Lower lobe of right lung (tissue), 2 donors: ENCODE measurements around the gene PLSCR5. TPM values are rescaled to one million over a fixed set of nuclear protein-coding genes. Genes with fewer than 3 reads are reported as not detected.

ENCODE experiments used
- ATAC-seq, 2 donors: fragments of 200-7000 bp; cut with Tn5 transposase; one replicate each; pipeline ENCODE4 v1.9.1; 2020 to 2022; ENCODE audit warnings: mild to moderate bottlenecking in 2 of 2, moderate library complexity in 2 of 2
- DNase-seq: peaks from one replicate; pipeline ENCODE4 v3.0.0-alpha.2; 2020
- H3K27ac ChIP-seq: fragments of 200-600 bp; one replicate; pipeline ENCODE4 v1.8.0; 2022
- H3K27me3 ChIP-seq: fragments of 200-600 bp; one replicate; pipeline ENCODE4 v1.8.0; 2022; ENCODE audit warnings: low read depth
- H3K36me3 ChIP-seq: fragments of 200-600 bp; one replicate; pipeline ENCODE4 v1.8.0; 2022; ENCODE audit warnings: mild to moderate bottlenecking
- H3K4me1 ChIP-seq: fragments of 200-600 bp; one replicate; pipeline ENCODE4 v1.8.0; 2022
- H3K4me3 ChIP-seq: fragments of 200-600 bp; one replicate; pipeline ENCODE4 v1.8.0; 2022; ENCODE audit warnings: mild to moderate bottlenecking
- H3K9me3 ChIP-seq: fragments of 200-600 bp; one replicate; pipeline ENCODE4 v1.8.0; 2022
- CTCF ChIP-seq: fragments of 200-600 bp; IDR thresholded peaks from one replicate; pipeline ENCODE4 v1.8.0; 2022; ENCODE audit warnings: antibody characterized with exemption, mild to moderate bottlenecking
- intact Hi-C: fragments of 100-400 bp; cut with DNase I; formaldehyde crosslinking; loops from one replicate; pipeline ENCODE4 v1.11.0; 2022
- long read RNA-seq: library from polyadenylated mRNA; unstranded; transcript quantifications from one replicate; pipeline ENCODE4 v2.0.0, GENCODE V29; 2021
- total RNA-seq: library from RNA; stranded (reverse); fragmentation: NEBNext Ultra II Directional; extraction: Animal tissue kit (Norgen Biotek cat#: 25700); gene quantifications from one replicate; pipeline ENCODE4 v1.2.1, GENCODE V29; 2021
- donor health status: DM: no; HTN: yes; CAD: no; lungs with severe emphysema.

The PLSCR5 gene, protein sequence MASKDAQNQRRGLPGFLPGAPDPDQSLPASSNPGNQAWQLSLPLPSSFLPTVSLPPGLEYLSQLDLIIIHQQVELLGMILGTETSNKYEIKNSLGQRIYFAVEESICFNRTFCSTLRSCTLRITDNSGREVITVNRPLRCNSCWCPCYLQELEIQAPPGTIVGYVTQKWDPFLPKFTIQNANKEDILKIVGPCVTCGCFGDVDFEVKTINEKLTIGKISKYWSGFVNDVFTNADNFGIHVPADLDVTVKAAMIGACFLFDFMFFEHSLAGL
- not detected for total RNA-seq
- long read RNA-seq: 0 reads

GRCh38 chr3:146605106-146605505 lies at the start of gene PLSCR5:
Gene PLSCR5 (minus strand): TSS chr3:146605346. CDS start chr3:146605212, 134 bp downstream.
- DNase-seq (no peak), ATAC-seq (no peak)
- no peak for TF ChIP-seq CTCF
- Histone ChIP-seq H3K4me3 (no peak within 1 kb of the TSS), H3K4me1 (no peaks in the 10 kb centered on the region), H3K27me3 (no peaks in the 10 kb centered on the region), H3K9me3 (no peaks in the 10 kb centered on the region), H3K27ac (no peak within 1 kb of the TSS), H3K36me3 (no peaks in the 10 kb centered on the region)
- intact Hi-C loops: no loop called here

DNA sequence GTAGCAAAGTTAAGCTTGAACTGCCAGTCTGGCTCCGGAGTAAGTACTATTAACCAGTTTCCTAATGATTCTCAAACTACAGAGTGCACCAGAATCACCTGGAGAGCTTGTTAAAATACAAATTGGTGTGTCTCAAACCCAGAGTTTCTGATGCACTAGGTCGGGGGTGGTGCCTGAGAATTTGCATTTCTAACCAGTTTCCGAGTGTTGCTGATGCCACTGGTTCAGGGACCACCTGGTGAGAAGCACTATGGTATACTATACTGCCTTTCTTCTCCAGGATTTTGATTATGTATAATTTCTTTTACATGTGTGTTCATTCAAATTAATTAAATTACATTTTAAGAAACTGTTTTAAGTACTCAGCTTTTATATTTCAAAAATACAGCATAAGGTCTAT lies 48.8 kb upstream of the PLSCR5 start:
- Histone ChIP-seq H3K4me1 (no peaks in the 10 kb centered on the region), H3K27me3 (no peaks in the 10 kb centered on the region), H3K9me3 (peaks cover under 1% of the 10 kb centered on the region), H3K27ac (no peak overlapping the region), H3K36me3 (no peaks in the 10 kb centered on the region), H3K4me3 (no peak overlapping the region)
- DNase-seq (no peak), ATAC-seq (no peak)
- no peak for TF ChIP-seq CTCF
- intact Hi-C loops: no loop called here

GRCh38 chr3:146650691-146651442 lies 45.7 kb upstream of the PLSCR5 start:
- Histone ChIP-seq H3K36me3 (no peaks in the 10 kb centered on the region), H3K4me1 (no peaks in the 10 kb centered on the region), H3K9me3 (no peaks in the 10 kb centered on the region), H3K4me3 (no peak overlapping the region), H3K27me3 (no peaks in the 10 kb centered on the region), H3K27ac (no peak overlapping the region)
- DNase-seq: no peak
- intact Hi-C loops: no loop called here
- no peak for TF ChIP-seq CTCF
- ATAC-seq: no peak

DNA sequence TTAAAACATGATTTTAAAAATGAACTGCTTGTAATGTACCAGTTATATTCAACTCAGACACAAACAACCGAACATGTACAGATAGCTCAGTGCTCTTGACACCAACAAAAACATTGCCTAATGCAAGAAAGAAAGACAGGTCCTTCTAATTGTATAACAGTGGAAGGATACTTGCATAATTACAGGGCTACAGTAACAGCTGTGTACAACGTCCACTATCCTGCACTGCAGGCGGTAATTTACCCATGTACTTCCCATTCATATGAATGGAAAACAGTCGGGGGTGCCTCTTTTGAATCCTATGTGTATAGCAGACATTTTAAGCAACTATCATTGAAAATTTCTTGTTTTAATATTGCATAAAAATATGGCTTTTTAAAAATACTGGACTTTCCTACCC lies 41.1 kb upstream of the PLSCR5 start:
- no peaks in the 10 kb centered on the region for H3K27me3 ChIP-seq
- H3K4me3 ChIP-seq: no peak overlapping the region
- H3K9me3 ChIP-seq: no peaks in the 10 kb centered on the region
- no peak for ATAC-seq
- TF ChIP-seq CTCF: no peak
- H3K27ac ChIP-seq: no peak overlapping the region
- no peaks in the 10 kb centered on the region for H3K36me3 ChIP-seq
- no peak for DNase-seq
- H3K4me1 ChIP-seq: no peaks in the 10 kb centered on the region
- intact Hi-C loops: no loop called here

DNA sequence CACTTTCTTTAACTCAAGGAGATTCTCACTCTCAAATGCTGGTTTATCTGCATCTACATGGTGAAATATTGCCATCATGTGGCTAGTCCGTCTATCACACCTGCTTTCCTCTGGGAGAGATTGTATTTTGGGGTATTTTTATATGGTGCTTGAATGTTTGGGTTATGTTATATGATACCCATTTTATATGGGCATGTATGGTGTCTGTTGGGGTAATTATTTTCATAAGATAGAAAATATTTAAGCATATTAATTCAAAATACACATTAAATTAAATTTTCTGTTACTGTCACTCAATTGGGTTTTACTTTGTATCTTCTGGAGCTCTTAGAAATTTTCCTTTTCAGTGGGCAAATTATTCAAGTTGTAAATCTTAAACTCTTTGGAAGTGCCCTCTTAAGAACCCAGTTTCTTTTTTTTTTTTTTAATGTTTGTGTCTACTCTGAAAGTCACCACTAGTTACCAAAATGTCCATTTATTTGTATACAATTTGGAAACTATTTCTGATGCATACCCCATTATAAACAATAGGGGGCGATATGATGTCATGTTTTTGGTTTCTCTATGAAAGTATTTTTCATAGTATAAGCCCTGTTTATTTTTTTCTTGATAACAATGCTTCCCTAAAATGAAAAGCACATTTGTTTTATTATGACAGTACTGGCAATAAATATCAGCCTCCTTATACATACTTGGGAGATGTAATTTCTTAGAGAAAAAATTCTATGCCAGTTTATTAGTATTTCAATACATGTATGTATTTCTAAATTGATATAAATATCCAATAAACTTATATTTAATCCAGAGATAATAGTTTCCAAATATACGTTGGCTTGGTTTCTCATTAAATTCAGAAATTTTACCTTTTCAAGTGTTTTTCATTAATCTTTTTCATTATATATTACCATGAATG lies 36.1 kb upstream of the PLSCR5 start:
- intact Hi-C loops: no loop called here
- ATAC-seq (peak in 1 of 2 donors; percentile 59), DNase-seq (no peak)
- no peak overlapping the region for H3K27ac ChIP-seq
- no peaks in the 10 kb centered on the region for H3K27me3 ChIP-seq
- TF ChIP-seq CTCF: peak; percentile 41
- no peaks in the 10 kb centered on the region for H3K4me1 ChIP-seq
- H3K36me3 ChIP-seq: no peaks in the 10 kb centered on the region
- H3K4me3 ChIP-seq: no peak overlapping the region
- no peaks in the 10 kb centered on the region for H3K9me3 ChIP-seq
